ENCODE data around the gene HCAR1.

Gene HCAR1

DNA sequence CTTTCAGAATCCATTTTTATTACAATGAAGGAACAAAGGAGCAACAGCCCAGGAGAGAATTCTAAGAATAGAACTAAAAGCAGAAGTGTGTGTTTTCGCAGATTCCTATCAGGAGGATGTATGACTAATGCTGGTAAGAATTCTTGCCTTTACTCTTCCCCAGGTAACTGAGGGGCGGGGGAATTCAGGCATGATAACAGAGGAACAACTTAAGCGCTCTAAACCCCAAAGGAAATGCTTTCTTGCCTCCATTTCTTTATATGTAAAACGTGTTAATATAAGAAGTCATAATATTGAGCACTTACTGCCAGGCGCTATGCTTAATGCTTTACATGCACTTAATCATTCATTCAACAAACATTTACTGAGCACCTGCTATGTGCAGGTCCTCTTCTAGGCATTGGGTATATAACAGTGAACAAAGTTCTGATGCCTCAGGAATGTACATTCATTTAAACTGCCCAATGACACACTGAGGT is 4.5 kb downstream of the HCAR1 start:
- Histone ChIP-seq H3K4me3 (ENCODE audit: low read depth, low read length) (no peak overlapping the region), H3K4me1 (ENCODE audit: control insufficient read depth, insufficient read depth, low read length) (no peaks in the 10 kb centered on the region), H3K9me3 (ENCODE audit: control insufficient read depth, insufficient read depth, low read depth, low read length) (no peaks in the 10 kb centered on the region), H3K27ac (ENCODE audit: extremely low read depth, low read depth, low read length) (no peak overlapping the region), H3K36me3 (ENCODE audit: control insufficient read depth in 2 of 2, insufficient read depth in 1 of 2, low read length in 2 of 2) (no peaks in the 10 kb centered on the region)
- TF ChIP-seq ZNF747 (tag by site-specific recombination; IDR thresholded peaks at IDR 0.05) = no peak
- TF ChIP-seq SCRT1 (tag by site-specific recombination; IDR thresholded peaks at IDR 0.05; ENCODE audit: borderline replicate concordance) = no peak
- peak; percentile 85; the same call in 1 of the 2 replicates for TF ChIP-seq ZNF664 (tag by site-specific recombination; IDR thresholded peaks at IDR 0.05)
- TF ChIP-seq ZNF146 (tag by site-specific recombination; IDR thresholded peaks at IDR 0.05) = no peak
- TF ChIP-seq, protein P1, sequence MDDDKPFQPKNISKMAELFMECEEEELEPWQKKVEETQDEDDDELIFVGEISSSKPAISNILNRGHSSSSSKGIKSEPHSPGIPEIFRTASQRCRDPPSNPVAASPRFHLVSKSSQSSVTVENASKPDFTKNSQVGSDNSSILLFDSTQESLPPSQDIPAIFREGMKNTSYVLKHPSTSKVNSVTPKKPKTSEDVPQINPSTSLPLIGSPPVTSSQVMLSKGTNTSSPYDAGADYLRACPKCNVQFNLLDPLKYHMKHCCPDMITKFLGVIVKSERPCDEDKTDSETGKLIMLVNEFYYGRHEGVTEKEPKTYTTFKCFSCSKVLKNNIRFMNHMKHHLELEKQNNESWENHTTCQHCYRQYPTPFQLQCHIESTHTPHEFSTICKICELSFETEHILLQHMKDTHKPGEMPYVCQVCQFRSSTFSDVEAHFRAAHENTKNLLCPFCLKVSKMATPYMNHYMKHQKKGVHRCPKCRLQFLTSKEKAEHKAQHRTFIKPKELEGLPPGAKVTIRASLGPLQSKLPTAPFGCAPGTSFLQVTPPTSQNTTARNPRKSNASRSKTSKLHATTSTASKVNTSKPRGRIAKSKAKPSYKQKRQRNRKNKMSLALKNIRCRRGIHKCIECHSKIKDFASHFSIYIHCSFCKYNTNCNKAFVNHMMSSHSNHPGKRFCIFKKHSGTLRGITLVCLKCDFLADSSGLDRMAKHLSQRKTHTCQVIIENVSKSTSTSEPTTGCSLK (tag by site-specific recombination; IDR thresholded peaks at IDR 0.05) = no peak
- ChIA-PET POLR2A (interaction anchor here (0.5 kb wide), 1 partner anchor 501 kb away, joined by 5 read pairs; no protein-coding TSS in a partner anchor), CTCF (interaction anchor here (0.7 to 1.3 kb wide), 3 partner anchors 56 to 88 kb away, joined by 3 to 8 read pairs (median 3); no protein-coding TSS in a partner anchor)

DNA sequence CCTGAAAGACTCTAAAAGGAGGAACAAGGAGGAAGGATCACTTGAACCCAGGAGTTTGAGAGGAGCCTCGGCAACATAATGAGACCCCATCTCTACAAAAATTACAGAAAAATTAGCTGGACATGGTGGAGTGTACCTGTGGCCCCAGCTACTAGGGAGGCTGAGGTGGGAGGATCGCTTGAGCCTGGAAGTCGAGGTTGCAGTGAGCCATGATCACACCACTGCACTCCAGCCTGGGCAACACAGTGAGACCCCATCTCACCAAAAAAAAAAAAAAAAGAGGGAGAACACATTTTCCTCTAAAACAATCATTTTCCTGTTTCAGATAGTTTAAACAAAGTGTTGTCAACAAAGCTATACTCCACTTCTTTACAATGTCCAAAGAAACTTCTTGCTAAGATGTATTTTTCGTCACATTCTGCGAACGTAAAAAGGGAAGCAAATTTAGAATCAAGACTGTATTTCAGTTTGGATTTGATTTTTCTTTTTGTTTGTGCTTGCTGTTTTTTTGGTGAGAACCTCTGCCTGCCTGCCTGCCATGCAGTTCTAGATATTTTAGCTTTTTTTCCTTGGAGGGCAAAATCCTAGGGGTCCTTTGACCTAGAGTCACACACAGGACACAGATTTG is 5.1 kb downstream of the HCAR1 start:
- ChIA-PET POLR2A (interaction anchor here (0.5 kb wide), 1 partner anchor 500 kb away, joined by 5 read pairs; no protein-coding TSS in a partner anchor), CTCF (interaction anchor here (0.7 to 1.3 kb wide), 3 partner anchors 55 to 88 kb away, joined by 3 to 8 read pairs (median 3); no protein-coding TSS in a partner anchor)
- TF ChIP-seq ZNF121 (tag by site-specific recombination; IDR thresholded peaks at IDR 0.05) = peak; percentile 79
- TF ChIP-seq ZNF302 (tag by site-specific recombination; IDR thresholded peaks at IDR 0.05; ENCODE audit: low read depth) = no peak
- no peak for TF ChIP-seq YY2 (tag by site-specific recombination; IDR thresholded peaks at IDR 0.05)
- no peak for TF ChIP-seq OSR2 (tag by site-specific recombination; IDR thresholded peaks at IDR 0.05)
- TF ChIP-seq, protein P2, sequence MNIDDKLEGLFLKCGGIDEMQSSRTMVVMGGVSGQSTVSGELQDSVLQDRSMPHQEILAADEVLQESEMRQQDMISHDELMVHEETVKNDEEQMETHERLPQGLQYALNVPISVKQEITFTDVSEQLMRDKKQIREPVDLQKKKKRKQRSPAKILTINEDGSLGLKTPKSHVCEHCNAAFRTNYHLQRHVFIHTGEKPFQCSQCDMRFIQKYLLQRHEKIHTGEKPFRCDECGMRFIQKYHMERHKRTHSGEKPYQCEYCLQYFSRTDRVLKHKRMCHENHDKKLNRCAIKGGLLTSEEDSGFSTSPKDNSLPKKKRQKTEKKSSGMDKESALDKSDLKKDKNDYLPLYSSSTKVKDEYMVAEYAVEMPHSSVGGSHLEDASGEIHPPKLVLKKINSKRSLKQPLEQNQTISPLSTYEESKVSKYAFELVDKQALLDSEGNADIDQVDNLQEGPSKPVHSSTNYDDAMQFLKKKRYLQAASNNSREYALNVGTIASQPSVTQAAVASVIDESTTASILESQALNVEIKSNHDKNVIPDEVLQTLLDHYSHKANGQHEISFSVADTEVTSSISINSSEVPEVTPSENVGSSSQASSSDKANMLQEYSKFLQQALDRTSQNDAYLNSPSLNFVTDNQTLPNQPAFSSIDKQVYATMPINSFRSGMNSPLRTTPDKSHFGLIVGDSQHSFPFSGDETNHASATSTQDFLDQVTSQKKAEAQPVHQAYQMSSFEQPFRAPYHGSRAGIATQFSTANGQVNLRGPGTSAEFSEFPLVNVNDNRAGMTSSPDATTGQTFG (tag by site-specific recombination; IDR thresholded peaks at IDR 0.05; ENCODE audit: borderline replicate concordance) = no peak
- TF ChIP-seq ZNF211 (tag by site-specific recombination; IDR thresholded peaks at IDR 0.05; ENCODE audit: low read depth) = no peak
- Histone ChIP-seq H3K4me3 (ENCODE audit: low read depth, low read length) (no peak overlapping the region), H3K4me1 (ENCODE audit: control insufficient read depth, insufficient read depth, low read length) (no peaks in the 10 kb centered on the region), H3K27ac (ENCODE audit: extremely low read depth, low read depth, low read length) (no peak overlapping the region), H3K9me3 (ENCODE audit: control insufficient read depth, insufficient read depth, low read depth, low read length) (no peaks in the 10 kb centered on the region), H3K36me3 (ENCODE audit: control insufficient read depth in 2 of 2, insufficient read depth in 1 of 2, low read length in 2 of 2) (no peaks in the 10 kb centered on the region)

DNA sequence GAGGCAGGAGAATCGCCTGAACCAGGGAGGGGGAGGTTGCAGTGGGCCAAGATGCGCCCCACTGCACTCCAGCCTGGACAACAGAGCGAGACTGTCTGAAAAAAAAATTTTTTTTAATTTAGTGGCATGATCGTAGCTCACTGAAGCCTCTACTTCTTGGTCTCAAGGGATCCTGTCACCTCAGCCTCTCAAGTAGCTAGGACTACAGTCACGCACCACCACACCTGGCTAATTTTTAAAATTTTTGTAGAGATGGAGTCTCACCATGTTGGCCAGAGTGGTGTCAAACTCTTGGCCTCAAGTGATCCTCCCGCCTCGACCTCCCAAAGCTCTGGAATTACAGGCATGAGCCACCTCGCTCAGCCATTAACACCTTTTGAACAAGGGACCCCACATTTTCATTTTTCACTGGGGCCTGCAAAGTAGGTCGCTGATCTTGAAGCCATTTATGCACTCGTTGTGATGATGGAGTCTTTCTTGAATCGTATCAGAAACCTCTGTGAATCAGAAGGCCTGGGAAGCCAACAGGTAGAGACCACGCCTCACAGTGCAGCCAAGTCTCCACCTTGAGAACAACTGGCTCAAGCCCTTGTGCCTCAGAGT is 5.9 kb downstream of the HCAR1 start:
- TF ChIP-seq ZNF701 (tag by site-specific recombination; IDR thresholded peaks at IDR 0.05) = no peak
- TF ChIP-seq SETDB1 (IDR thresholded peaks at IDR 0.05; ENCODE audit: insufficient read length, low read length) = no peak
- TF ChIP-seq GLIS2 (tag by site-specific recombination; IDR thresholded peaks at IDR 0.05) = no peak
- TF ChIP-seq ZBTB48 (tag by site-specific recombination; IDR thresholded peaks at IDR 0.05) = no peak
- TF ChIP-seq ZNF184 (tag by site-specific recombination; IDR thresholded peaks at IDR 0.05) = no peak
- no peak for TF ChIP-seq ZBTB17 (tag by site-specific recombination; IDR thresholded peaks at IDR 0.05)
- TF ChIP-seq ZNF624 (tag by site-specific recombination; IDR thresholded peaks at IDR 0.05) = no peak
- TF ChIP-seq ZNF292 (tag by site-specific recombination; IDR thresholded peaks at IDR 0.05; ENCODE audit: borderline replicate concordance, low read depth) = no peak
- TF ChIP-seq ZNF776 (tag by site-specific recombination; IDR thresholded peaks at IDR 0.05; ENCODE audit: borderline replicate concordance) = no peak
- no peak for TF ChIP-seq MEIS1 (CRISPR knock-in tag; IDR thresholded peaks at IDR 0.05; ENCODE audit: borderline replicate concordance)
- no peak for TF ChIP-seq ZNF23 (tag by site-specific recombination; IDR thresholded peaks at IDR 0.05; ENCODE audit: borderline replicate concordance)
- no peak for TF ChIP-seq ZNF37A (tag by site-specific recombination; IDR thresholded peaks at IDR 0.05)
- Histone ChIP-seq H3K27ac (ENCODE audit: extremely low read depth, low read depth, low read length) (no peak overlapping the region), H3K4me3 (ENCODE audit: low read depth, low read length) (no peak overlapping the region), H3K9me3 (ENCODE audit: control insufficient read depth, insufficient read depth, low read depth, low read length) (no peaks in the 10 kb centered on the region), H3K36me3 (ENCODE audit: control insufficient read depth in 2 of 2, insufficient read depth in 1 of 2, low read length in 2 of 2) (no peaks in the 10 kb centered on the region), H3K4me1 (ENCODE audit: control insufficient read depth, insufficient read depth, low read length) (no peaks in the 10 kb centered on the region)
- ChIA-PET CTCF (interaction anchor here (0.7 to 1.8 kb wide), 3 partner anchors 69 to 227 kb away, joined by 3 to 6 read pairs (median 3); no protein-coding TSS in a partner anchor), POLR2A (no interaction called here)

Measured in HEK293 (cell line).